Central memory CD8-positive, alpha-beta T cell (primary cell): ENCODE measurements around the gene OR5K4.
"Not testable (repeated sequence)": the region's sequence is repeated elsewhere in the genome, so short reads cannot be mapped to it uniquely, and the experiment has no call there.

Experiments
- ATAC-seq: fragments of 150-1000 bp; cut with Tn5 transposase; replicated peaks from 2 replicates; pipeline ENCODE4 v1.10.0; 2022; ENCODE audit warnings: mild to moderate bottlenecking, moderate FRiP score, moderate number of reproducible peaks; ENCODE audit not compliant: poor library complexity, severe bottlenecking; ENCODE audit errors: extremely low read depth
- DNase-seq, 2 donors: peaks; one replicate each; pipeline ENCODE4 v3.0.0; 2021; ENCODE audit warnings: low spot score in 2 of 2
- H3K27ac Mint-ChIP-seq: one replicate; pipeline ENCODE4 v1.8.0; 2022; ENCODE audit warnings: low read depth, mild to moderate bottlenecking, moderate library complexity, mixed read lengths
- H3K27me3 Mint-ChIP-seq: one replicate; pipeline ENCODE4 v1.8.0; 2022; ENCODE audit warnings: mixed read lengths
- H3K36me3 Mint-ChIP-seq: one replicate; pipeline ENCODE4 v1.8.0; 2022; ENCODE audit warnings: mild to moderate bottlenecking, moderate library complexity, mixed read lengths; ENCODE audit not compliant: insufficient read depth
- H3K4me1 Mint-ChIP-seq: one replicate; pipeline ENCODE4 v1.8.0; 2022; ENCODE audit warnings: mixed read lengths
- H3K4me3 Mint-ChIP-seq: one replicate; pipeline ENCODE4 v1.8.0; 2022; ENCODE audit warnings: mild to moderate bottlenecking, moderate library complexity, mixed read lengths
- H3K9me3 Mint-ChIP-seq: one replicate; pipeline ENCODE4 v1.8.0; 2022; ENCODE audit warnings: mixed read lengths

Gene OR5K4

DNA sequence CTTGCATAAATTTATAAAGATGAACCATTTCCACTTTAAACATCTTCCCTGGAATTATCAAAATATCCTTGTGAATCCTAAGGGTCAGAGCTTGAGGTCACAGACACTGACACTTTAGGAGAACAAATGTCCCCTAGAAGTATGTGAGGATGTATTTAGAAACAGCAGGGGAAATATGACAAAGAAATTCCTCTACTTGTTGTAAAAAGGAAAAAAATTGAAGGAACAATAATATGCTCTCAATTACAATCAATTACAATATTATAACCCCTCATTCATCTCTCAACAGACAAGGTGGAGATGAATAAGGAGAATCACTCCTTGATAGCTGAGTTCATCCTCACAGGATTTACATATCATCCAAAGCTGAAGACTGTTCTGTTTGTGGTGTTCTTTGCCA lies 36.7 kb downstream of the OR5K4 start, which contains the start of gene OR5K3:
Gene OR5K3 (plus strand): TSS at position 301 of the 400 bp plus-strand sequence. CDS start 0 bp downstream, at position 301.
- Mint-ChIP-seq H3K27me3 (peaks cover 6% of the 10 kb centered on the region), H3K4me3 (no peak within 1 kb of the TSS), H3K27ac (no peak within 1 kb of the TSS), H3K36me3 (no peaks in the 10 kb centered on the region), H3K9me3 (no peaks in the 10 kb centered on the region), H3K4me1 (no peaks in the 10 kb centered on the region)
- no peak for DNase-seq
- ATAC-seq = no peak

DNA sequence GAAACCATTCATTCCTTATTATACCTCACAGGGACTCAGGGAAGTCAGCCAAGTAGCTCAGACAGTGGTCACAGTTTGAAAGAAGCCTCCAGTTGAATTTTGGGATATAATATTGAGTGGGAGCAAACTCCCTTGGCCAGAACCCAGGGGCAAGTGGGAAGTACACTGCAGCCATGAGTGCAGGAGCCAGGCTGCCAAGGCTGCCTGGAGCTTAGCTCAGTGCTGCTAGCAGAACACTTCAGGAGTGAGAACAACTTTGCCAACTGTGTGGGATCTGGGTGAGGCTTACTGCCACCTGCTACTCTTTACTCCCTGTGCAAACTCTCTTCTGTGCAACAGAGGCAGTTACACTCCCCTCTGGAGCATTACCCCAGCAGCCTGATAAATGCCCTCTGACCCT lies 41.4 kb downstream of the OR5K4 start:
- H3K9me3 Mint-ChIP-seq = no peaks in the 10 kb centered on the region
- H3K4me3 Mint-ChIP-seq = no peak overlapping the region
- H3K4me1 Mint-ChIP-seq = peaks cover 2% of the 10 kb centered on the region
- DNase-seq (no peak), ATAC-seq (no peak)
- H3K27me3 Mint-ChIP-seq = no peaks in the 10 kb centered on the region
- H3K27ac Mint-ChIP-seq = no peak overlapping the region
- no peaks in the 10 kb centered on the region for H3K36me3 Mint-ChIP-seq

DNA sequence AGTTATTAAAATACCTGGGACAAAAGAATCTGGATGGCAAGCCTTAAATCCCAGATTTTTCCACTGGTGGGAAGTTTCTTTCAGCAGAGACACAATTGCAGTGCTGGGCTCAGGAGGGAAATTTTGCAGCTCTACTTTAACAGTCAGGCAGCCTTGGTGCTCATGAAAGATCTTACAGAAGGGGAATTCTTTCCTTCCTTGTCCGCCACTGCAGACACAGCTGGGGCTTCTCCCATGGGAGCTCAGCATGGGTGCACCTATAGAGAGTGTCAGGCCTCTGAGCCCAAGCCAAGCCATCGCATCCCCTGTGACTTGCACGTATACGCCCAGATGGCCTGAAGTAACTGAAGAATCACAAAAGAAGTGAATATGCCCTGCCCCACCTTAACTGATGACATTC lies 42.8 kb downstream of the OR5K4 start:
- not testable (repeated sequence) for DNase-seq, H3K27me3 Mint-ChIP-seq, H3K27ac Mint-ChIP-seq, H3K9me3 Mint-ChIP-seq, H3K4me3 Mint-ChIP-seq, ATAC-seq, H3K36me3 Mint-ChIP-seq
- peaks cover 12% of the 10 kb centered on the region for H3K4me1 Mint-ChIP-seq

DNA sequence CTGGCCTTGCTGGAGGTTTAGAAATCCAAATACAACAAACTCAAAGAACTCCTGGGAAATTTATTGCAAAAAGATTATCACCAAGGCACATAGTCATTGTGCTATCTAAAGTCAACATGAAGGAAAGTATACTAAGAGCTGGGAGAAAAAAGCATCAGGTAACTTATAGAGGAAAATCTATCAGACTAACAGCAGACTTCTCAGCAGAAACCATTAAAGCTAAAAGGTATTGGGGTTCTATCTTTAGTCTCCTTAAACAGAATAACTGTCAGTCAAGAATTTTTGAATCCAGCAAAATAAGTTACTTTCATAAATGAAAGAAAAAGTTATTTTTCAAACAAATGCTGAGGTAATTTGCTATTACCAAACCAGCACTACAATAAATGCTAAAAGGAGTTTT lies 44.9 kb downstream of the OR5K4 start:
- Mint-ChIP-seq H3K36me3 (peaks cover 2% of the 10 kb centered on the region), H3K4me3 (no peak overlapping the region), H3K27ac (no peak overlapping the region), H3K27me3 (no peaks in the 10 kb centered on the region), H3K9me3 (peaks cover 14% of the 10 kb centered on the region), H3K4me1 (peaks cover 25% of the 10 kb centered on the region)
- DNase-seq = no peak
- ATAC-seq = no peak

DNA sequence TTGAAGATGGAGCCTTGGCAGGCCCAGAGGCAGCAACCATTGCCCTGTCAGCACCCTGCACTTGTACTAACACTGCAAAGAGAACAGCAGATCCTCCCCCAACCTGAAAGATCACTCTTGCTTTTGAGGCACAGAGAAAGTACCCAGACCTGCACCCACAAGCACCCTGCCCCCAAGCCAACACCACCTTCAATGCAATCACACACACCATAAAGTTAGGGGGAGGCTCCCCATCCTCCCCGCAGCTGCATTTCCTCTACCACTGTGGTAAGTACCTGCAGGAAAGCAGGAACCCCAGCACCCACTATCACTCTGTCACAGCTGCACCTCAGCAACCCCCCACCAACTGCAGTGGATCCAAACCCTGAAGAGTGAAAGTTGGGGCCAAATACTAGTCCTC lies 48.9 kb downstream of the OR5K4 start:
- peaks cover 41% of the 10 kb centered on the region for H3K9me3 Mint-ChIP-seq
- no peak for DNase-seq
- H3K36me3 Mint-ChIP-seq = peaks cover 2% of the 10 kb centered on the region
- H3K27me3 Mint-ChIP-seq = no peaks in the 10 kb centered on the region
- no peak overlapping the region for H3K27ac Mint-ChIP-seq
- peaks cover 25% of the 10 kb centered on the region for H3K4me1 Mint-ChIP-seq
- H3K4me3 Mint-ChIP-seq = peak overlapping the region; percentile 17
- ATAC-seq = no peak

DNA sequence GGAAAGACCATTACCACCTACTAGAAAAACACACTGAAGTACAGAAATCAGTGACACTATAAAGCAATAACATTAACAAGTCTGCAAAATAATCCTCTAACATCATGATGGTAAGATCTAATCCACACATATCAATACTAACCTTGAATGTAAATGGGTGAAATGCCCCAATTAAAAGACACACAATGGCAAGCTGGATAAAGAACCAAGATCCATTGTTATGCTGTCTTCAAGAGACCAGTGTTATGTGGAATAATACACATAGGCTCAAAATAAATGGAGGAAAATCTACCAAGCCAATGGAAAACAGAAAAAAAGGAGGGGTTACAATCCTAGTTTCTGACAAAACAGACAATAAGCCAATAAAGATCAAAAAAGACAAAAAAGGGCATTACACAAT lies 50.4 kb downstream of the OR5K4 start:
- Mint-ChIP-seq H3K4me1 (peaks cover 25% of the 10 kb centered on the region), H3K4me3 (no peak overlapping the region), H3K36me3 (peaks cover 2% of the 10 kb centered on the region), H3K27me3 (no peaks in the 10 kb centered on the region), H3K9me3 (peaks cover 48% of the 10 kb centered on the region), H3K27ac (no peak overlapping the region)
- no peak for ATAC-seq
- DNase-seq = no peak
